HG03196 (cell line): ENCODE measurements around the gene CCDC9B.

Experiments used
- ATAC-seq: cut with Tn5 transposase; IDR thresholded peaks from one replicate; pipeline ENCODE4 v1.9.1; 2021; ENCODE audit not compliant: unreplicated experiment

The CCDC9B gene

GRCh38 chr15:40331026-40331425 is 9.7 kb downstream of the CCDC9B start:
- ATAC-seq, result no peak

DNA sequence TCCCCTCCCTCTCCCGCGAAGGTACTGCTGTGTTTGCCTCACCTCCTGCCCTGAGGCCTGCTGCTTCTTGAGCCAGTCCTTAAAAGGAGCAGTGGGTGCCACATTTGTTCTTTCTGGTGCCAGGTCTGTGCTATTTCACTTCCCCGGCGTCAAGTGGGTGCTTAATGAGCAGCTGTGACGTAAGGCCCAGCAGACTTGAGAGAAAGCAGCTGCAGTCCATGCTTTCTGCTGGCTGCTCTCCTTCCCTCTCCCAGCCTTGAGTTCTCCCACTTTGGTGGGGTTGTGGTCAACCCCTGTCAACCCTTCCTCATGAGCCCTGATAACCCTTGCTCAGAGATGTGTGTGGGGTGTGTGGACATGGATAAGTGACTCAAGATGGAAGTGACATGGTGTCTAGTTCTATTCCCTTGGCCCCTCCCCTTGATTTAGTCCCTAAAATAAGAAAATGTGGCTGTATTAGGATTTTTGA is 10.3 kb downstream of the CCDC9B start:
- no peak for ATAC-seq

DNA sequence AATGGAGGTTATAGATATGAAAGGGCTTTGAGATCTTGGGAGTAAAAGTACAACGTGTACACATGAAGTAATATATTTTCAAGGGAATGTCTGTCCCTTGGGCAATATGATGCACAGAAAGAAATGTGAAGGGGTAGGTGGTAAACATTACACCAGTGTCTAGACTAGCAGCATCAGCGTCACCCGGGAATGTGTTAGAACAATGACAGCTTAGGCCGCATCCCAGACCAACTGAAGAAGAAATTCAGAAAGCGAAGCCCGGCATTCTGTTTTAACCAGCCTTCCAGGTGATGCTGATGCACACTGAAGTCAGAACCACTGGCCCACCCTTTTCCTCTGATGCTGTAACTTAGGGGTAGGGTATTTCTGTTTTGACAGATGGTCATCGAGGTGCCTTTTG is 10.9 kb downstream of the CCDC9B start:
- ATAC-seq, result no peak

- no peak for ATAC-seq
These were observed 12.0 kb downstream of the CCDC9B start for GRCh38 chr15:40328751-40329150.

DNA sequence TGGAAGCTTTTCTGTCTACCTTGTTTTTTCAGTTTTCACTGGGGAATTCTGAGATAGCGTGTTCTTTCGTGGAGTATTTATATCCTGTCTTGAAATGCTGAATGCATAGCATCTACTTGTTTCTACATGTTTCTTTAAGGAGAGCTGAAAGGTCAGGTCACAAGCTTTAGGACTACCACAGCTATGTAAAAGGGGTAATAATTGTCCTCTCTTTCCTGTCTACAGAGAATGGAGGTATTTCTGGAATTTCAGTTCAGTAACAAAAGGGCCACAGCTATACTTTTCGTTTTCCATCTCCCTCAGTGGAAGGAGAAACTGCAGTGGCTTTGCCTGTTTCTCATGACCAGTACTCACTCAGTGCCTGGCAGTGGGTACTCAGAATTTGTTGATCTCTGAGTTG is 12.6 kb downstream of the CCDC9B start:
- ATAC-seq, result no peak

DNA sequence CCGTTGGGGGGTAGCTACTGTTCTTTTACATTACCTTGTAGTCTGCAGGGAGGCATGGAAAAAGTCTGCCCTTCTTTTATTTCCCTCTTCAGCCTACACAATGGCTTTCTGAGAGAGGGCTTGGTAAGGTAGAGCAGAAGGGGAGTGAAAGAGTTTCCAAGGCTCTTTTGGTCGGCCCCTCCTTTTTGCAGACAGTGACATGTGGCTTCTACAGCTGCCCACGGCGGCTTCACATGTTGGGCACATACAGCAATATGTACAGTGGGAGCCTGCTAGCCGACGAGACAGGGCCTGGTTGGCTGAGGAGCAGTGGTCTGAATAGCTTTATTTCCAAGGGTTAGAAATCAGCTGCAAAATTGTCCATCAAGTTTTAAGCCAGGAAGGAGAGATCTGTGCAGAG is 13.3 kb downstream of the CCDC9B start:
- no peak for ATAC-seq

- no peak for ATAC-seq
These were observed 15.0 kb downstream of the CCDC9B start for GRCh38 chr15:40325700-40326099.

- no peak for ATAC-seq
These were observed 15.6 kb downstream of the CCDC9B start for GRCh38 chr15:40325188-40325587.

DNA sequence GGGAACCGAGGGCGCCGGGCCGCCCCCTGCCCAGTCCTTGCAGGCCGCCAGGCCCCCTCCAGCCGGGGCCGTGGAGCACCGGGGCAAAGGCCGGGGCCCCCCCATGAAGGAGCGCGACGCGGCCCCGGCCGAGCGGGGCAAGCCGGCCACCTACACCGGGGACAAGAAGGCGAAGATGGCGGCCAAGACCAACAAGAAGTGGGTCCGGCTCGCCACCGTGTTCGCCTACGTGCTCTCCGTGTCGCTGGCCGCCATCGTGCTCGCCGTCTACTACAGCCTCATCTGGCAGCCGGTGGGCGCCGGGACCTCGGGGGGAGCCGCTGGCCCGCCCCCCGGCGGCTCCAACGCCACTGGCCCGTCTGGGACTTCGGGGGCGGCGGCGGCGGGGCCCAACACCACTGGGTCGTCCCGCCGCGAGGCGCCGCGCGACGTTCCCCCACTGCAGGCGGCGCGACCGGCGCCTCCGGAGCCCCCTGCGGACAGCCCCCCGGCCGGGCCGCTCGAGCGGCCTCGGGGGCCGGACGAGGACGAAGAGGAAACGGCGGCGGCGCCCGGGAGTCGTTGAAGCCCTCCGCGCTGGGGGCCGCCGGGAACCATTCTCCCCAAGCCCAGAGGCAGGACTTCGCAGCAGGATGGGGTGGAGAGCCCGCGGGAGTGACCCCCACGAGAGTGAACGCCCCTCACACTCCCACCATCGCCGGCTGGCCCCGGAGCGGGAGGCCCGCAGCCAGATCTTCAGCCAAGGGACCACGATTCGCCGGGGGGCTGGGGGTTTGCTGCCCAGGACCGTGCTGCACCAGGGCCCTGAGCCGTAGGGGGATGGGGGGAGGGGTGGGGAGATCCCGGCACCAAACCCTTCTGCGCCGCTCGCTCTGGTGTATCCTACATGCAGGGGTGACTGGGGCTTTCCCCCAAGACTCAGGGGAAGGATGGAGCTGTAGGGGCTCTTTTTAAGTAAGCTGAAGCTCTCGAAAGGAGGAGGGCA is 16.5 kb downstream of the CCDC9B start:
- peak; percentile 5 for ATAC-seq

- peak; percentile 89 for ATAC-seq
These were observed 17.3 kb downstream of the CCDC9B start, which contains the start of gene INAFM2 for GRCh38 chr15:40323239-40323952. Gene INAFM2, plus strand, starts transcription at chr15:40323692. Its CDS starts 364 bp downstream, at chr15:40324056.

DNA sequence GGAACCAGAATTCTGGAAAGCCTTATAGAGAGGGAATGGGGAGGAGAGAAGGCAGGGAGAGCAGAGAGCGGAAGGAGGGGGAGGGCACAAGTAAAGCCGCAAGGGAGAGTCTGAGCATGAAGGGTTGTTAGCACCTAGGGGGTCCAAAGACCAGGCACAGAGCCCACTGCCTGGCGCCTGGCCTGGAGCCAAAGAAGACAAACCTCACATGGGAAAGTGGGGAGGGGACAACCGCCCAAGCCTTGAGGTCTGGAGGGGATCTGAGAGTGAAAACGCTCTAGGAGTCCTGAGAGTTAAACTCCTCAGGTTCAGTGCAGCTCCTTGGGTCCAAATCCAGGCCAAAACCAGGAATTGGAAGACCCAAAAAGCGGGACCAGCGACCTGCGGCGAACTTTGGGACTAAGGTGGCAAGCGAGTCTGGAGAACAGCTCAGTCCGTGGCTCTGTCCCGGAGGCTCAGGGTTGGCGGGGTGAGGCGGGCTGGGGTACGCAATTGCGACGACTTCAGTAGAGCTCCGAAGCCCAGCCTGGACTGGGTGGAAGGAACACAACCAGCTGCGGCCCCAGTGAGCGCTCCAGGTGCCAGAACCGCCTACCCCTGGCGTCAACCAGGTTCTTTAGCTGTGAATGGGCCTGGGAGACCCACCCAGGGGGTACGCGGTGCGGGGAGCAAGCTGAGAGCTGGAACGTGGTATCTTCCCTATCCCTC is 18.1 kb downstream of the CCDC9B start:
- no peak for ATAC-seq

- no peak for ATAC-seq
These were observed 19.8 kb downstream of the CCDC9B start for GRCh38 chr15:40320931-40321371.

GRCh38 chr15:40320409-40320808 is 20.3 kb downstream of the CCDC9B start:
- no peak for ATAC-seq

DNA sequence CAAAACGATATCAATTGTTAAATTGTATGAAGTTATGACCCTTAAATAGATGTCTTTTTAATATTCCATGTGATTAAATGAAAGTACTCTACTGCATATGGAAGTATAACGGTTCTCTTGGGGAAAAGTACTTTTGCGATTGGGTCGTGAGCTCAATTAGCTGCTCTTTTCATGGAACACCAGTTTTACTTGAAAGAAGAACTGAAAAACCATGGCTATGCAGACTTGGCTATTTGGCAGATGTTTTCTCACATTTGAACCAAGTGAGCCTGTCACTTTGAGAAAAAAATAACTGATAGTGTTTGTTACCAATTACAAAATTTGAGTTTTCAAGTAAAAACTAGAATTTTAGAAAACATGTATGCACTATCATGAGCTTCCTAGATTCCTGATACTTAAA is 23.2 kb downstream of the CCDC9B start:
- no peak for ATAC-seq

DNA sequence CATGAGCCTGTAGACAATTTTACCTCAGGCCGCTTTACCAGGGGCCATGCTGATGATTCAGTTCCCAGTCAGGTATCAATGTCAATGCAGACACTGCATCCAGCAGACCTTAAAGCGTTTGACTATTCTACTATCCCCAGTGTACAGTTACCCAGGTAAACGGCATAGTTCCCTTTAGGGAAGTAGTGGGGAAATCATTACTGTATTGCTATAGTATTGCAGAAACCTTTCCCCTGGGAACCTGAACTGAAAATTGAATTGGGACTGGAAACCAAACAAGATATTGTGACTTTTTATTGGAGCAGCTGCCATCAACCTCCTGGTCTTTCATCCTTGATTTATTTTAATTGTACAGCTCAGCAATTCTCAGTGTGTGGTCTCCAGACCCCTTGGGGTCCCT is 23.8 kb downstream of the CCDC9B start:
- ATAC-seq, result no peak

DNA sequence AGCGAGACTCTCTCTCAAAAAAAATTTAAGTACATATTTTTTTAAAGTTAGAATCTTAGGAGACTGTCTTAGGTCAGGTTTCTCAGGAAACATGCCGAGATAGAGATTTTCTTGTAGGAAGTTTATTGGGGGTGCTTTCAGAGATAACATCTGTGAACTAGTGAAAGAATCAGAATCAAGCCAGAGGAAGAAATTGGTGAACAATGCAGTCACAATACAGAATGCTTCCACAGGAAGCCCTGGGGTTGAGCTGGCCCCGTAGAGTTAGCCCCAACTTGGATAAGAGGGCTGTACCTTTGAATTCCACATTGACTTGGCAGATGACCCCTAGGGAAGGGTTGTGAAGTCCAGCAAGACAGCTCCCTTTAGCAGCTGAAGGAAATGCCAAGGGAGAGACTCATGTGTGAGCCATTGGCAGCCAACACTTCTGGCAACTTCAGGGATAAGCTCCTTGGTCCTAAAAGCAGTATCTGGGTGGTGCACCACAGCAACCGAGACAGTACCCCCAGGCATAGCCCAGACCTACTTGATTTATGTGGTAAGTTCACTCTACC is 25.9 kb downstream of the CCDC9B start:
- ATAC-seq, result no peak

- ATAC-seq, result no peak
These were observed 27.0 kb downstream of the CCDC9B start for GRCh38 chr15:40313531-40314398.

- ATAC-seq, result no peak
These were observed 28.2 kb downstream of the CCDC9B start for GRCh38 chr15:40312370-40313158.

GRCh38 chr15:40310993-40311392 is 29.7 kb downstream of the CCDC9B start:
- no peak for ATAC-seq
